PC-3 (cell line): Measurements from ENCODE around the gene CSF1R. TPM values are rescaled to one million over a fixed set of nuclear protein-coding genes. Genes with fewer than 3 reads are reported as not detected.

ENCODE experiments used
- ATAC-seq: fragments of 200-7000 bp; cut with Tn5 transposase; 2 replicates; pipeline ENCODE4 v1.9.1; 2020; ENCODE audit warnings: mild to moderate bottlenecking, moderate library complexity
- BruUV-seq: library from RNA; stranded (reverse); fragments of 400-500 nt; replicated peaks from 2 replicates; lab custom pipeline; 2021; lab: Mats Ljungman, UMichigan
- CTCF ChIA-PET: fragments of 300-600 bp; sonication (Branson Sonifier 250); formaldehyde crosslinking; loops from one replicate; lab custom pipeline; 2022; ENCODE audit warnings: antibody characterized with exemption; lab: Charles Lee
- POLR2A ChIA-PET: fragments of 300-600 bp; sonication (Branson Sonifier 250); formaldehyde crosslinking; loops from one replicate; lab custom pipeline; 2022; ENCODE audit warnings: antibody characterized with exemption; ENCODE audit not compliant: unreplicated experiment; lab: Charles Lee
- DNase-seq: peaks from one replicate; pipeline ENCODE4 v3.0.0-alpha.2; 2015
- H2AFZ ChIP-seq: fragments of 300-600 bp; sonication (generic); 2 replicates; pipeline ENCODE4 v1.6.0; 2016; ENCODE audit warnings: antibody characterized with exemption, low read length
- H3F3A ChIP-seq: fragments of 300-600 bp; sonication (generic); one replicate; pipeline ENCODE4 v1.6.0; 2017; ENCODE audit warnings: antibody characterized with exemption, low read length, control low read depth, mild to moderate bottlenecking; ENCODE audit not compliant: unreplicated experiment
- H3K27ac ChIP-seq: fragments of 300-600 bp; sonication (generic); 2 replicates; pipeline ENCODE4 v1.5.1; 2016; ENCODE audit warnings: mild to moderate bottlenecking, low read length
- H3K27me3 ChIP-seq: fragments of 300-600 bp; sonication (generic); 2 replicates; pipeline ENCODE4 v1.6.1; 2016; ENCODE audit warnings: low read length, mixed read lengths
- H3K36me3 ChIP-seq: fragments of 300-600 bp; sonication (generic); 2 replicates; pipeline ENCODE4 v1.6.1; 2016; ENCODE audit warnings: low read depth, mixed run types, low read length, mixed read lengths
- H3K4me1 ChIP-seq: fragments of 300-600 bp; sonication (generic); 2 replicates; pipeline ENCODE4 v1.5.1; 2016; ENCODE audit warnings: low read length; ENCODE audit not compliant: insufficient read depth
- H3K4me2 ChIP-seq: fragments of 300-600 bp; sonication (generic); 2 replicates; pipeline ENCODE4 v1.6.0; 2016; ENCODE audit warnings: low read length
- H3K4me3 ChIP-seq: fragments of 300-600 bp; sonication (generic); 2 replicates; pipeline ENCODE4 v1.5.1; 2016; ENCODE audit warnings: mild to moderate bottlenecking, low read length, mixed read lengths
- H3K79me2 ChIP-seq: fragments of 300-600 bp; sonication (generic); 2 replicates; pipeline ENCODE4 v1.6.1; 2017; ENCODE audit warnings: low read length, mixed read lengths
- H3K9ac ChIP-seq: fragments of 300-600 bp; sonication (generic); 2 replicates; pipeline ENCODE4 v1.6.0; 2016; ENCODE audit warnings: mild to moderate bottlenecking, low read length
- H3K9me2 ChIP-seq: fragments of 300-600 bp; sonication (generic); replicated peaks from 2 replicates; pipeline ENCODE4 v1.6.1; 2016; ENCODE audit warnings: mixed run types, low read length, mixed read lengths
- H3K9me3 ChIP-seq: fragments of 300-600 bp; sonication (generic); 2 replicates; pipeline ENCODE4 v1.6.1; 2016; ENCODE audit warnings: low read length, mixed read lengths
- H4K20me1 ChIP-seq: fragments of 300-600 bp; sonication (generic); 2 replicates; pipeline ENCODE4 v1.6.1; 2016; ENCODE audit warnings: low read length, mixed read lengths
- CTCF ChIP-seq: fragments of 300-600 bp; sonication (generic); conservative IDR thresholded peaks from 2 replicates; pipeline ENCODE4 v1.5.1; 2017; ENCODE audit warnings: antibody characterized with exemption, low read depth, mild to moderate bottlenecking, low read length
- EZH2 ChIP-seq: fragments of 300-600 bp; sonication (generic); IDR thresholded peaks from one replicate; pipeline ENCODE4 v1.6.1; 2017; ENCODE audit warnings: antibody characterized with exemption, mild to moderate bottlenecking, low read length; ENCODE audit not compliant: unreplicated experiment
- EZH2phosphoT487 ChIP-seq: fragments of 300-600 bp; sonication (generic); IDR thresholded peaks from 2 replicates; pipeline ENCODE4 v1.6.1; 2018; ENCODE audit warnings: mild to moderate bottlenecking, antibody characterized with exemption, low read length, borderline replicate concordance
- intact Hi-C: fragments of 100-400 bp; cut with micrococcal nuclease; formaldehyde crosslinking; loops from 2 replicates; pipeline ENCODE4 v1.9.0; 2023
- total RNA-seq: library from RNA; depleted of rRNA; stranded (reverse); fragments of >200 nt; gene quantifications from 2 replicates; pipeline ENCODE4 v1.2.3, GENCODE V29; 2014

Gene CSF1R
- total RNA-seq, 1 experiment from 2014 or later: not detected

GRCh38 chr5:150107909-150108447 lies 21.6 kb upstream of the CSF1R start:
- CTCF ChIA-PET: interaction anchor here (0.8 kb wide), 1 partner anchor 212 kb away, joined by 3 read pairs; no protein-coding TSS in a partner anchor
- H3F3A ChIP-seq: no peaks in the 10 kb centered on the region
- POLR2A ChIA-PET: interaction anchor here (0.6 kb wide), 1 partner anchor 314 kb away, joined by 3 read pairs; no protein-coding TSS in a partner anchor
- H3K4me1 ChIP-seq: peaks cover 11% of the 10 kb centered on the region
- H3K9me3 ChIP-seq: no peaks in the 10 kb centered on the region
- no peak for DNase-seq
- no peak overlapping the region for H3K9ac ChIP-seq
- TF ChIP-seq EZH2 (no peak), EZH2phosphoT487 (no peak), CTCF (no peak)
- intact Hi-C loops: no loop called here
- no peaks in the 10 kb centered on the region for H3K27me3 ChIP-seq
- H2AFZ ChIP-seq: no peak overlapping the region
- no peak for ATAC-seq
- H3K36me3 ChIP-seq: no peaks in the 10 kb centered on the region
- H3K27ac ChIP-seq: no peak overlapping the region
- H3K4me2 ChIP-seq: no peak overlapping the region
- no peaks in the 10 kb centered on the region for H3K9me2 ChIP-seq
- H4K20me1 ChIP-seq: no peaks in the 10 kb centered on the region
- no TSS peak for BruUV-seq
- no peaks in the 10 kb centered on the region for H3K79me2 ChIP-seq
- no peak overlapping the region for H3K4me3 ChIP-seq

GRCh38 chr5:150106674-150107426 lies 20.5 kb upstream of the CSF1R start:
- H3K9ac ChIP-seq: no peak overlapping the region
- no peaks in the 10 kb centered on the region for H3K79me2 ChIP-seq
- H3K9me2 ChIP-seq: no peaks in the 10 kb centered on the region
- H3K9me3 ChIP-seq: no peaks in the 10 kb centered on the region
- no peaks in the 10 kb centered on the region for H3K27me3 ChIP-seq
- ATAC-seq: no peak; the same call in 1 of the 2 replicates
- no peak overlapping the region for H2AFZ ChIP-seq
- no peaks in the 10 kb centered on the region for H4K20me1 ChIP-seq
- no peak overlapping the region for H3K4me3 ChIP-seq
- H3K4me2 ChIP-seq: no peak overlapping the region
- H3K4me1 ChIP-seq: no peaks in the 10 kb centered on the region
- CTCF ChIA-PET: no interaction called here
- POLR2A ChIA-PET: interaction anchor here (0.6 kb wide), 1 partner anchor 11 kb away, joined by 3 read pairs; no protein-coding TSS in a partner anchor
- no peaks in the 10 kb centered on the region for H3F3A ChIP-seq
- H3K36me3 ChIP-seq: no peaks in the 10 kb centered on the region
- TF ChIP-seq EZH2phosphoT487 (no peak), CTCF (no peak), EZH2 (no peak)
- intact Hi-C loops: no loop called here
- DNase-seq: no peak
- no peak overlapping the region for H3K27ac ChIP-seq
- BruUV-seq: no TSS peak
